Esophagus muscularis mucosa (tissue), 4 donors: ENCODE results near the gene FSCN2. TPM values are rescaled to one million over a fixed set of nuclear protein-coding genes. Genes with fewer than 3 reads are reported as not detected.
A peak's percentile ranks its signal among the peaks of the same experiment; 100 is the strongest.

Source experiments
- DNase-seq: peaks from one replicate; pipeline ENCODE4 v3.0.0-alpha.2; 2017; ENCODE audit errors: extremely low spot score
- H3K27ac ChIP-seq, 4 donors: fragments of 200-600 bp; sonication (generic); replicated peaks in 1 of 4; 1 replicate in 3 of 4; 2 replicates in 1 of 4; pipeline ENCODE4 v1.5.1; 2016 to 2019; ENCODE audit warnings: mild to moderate bottlenecking in 1 of 4
- H3K27me3 ChIP-seq, 4 donors: fragments of 200-600 bp; sonication (generic); one replicate each; pipeline versions ENCODE4 v1.5.1 to v1.6.0; 2016 to 2019
- H3K36me3 ChIP-seq, 4 donors: fragments of 200-600 bp; sonication (generic); one replicate each; pipeline ENCODE4 v1.5.1; 2016 to 2019
- H3K4me1 ChIP-seq, 4 donors: fragments of 200-600 bp; sonication (generic); one replicate each; pipeline ENCODE4 v1.5.1; 2016 to 2019
- H3K4me3 ChIP-seq, 4 donors: fragments of 200-600 bp; sonication (generic); 1 replicate in 2 of 4; 2 replicates in 2 of 4; pipeline ENCODE4 v1.5.1; 2016 to 2019; ENCODE audit warnings: mild to moderate bottlenecking in 4 of 4, moderate library complexity in 1 of 4
- H3K9me3 ChIP-seq, 4 donors: fragments of 200-600 bp; sonication (generic); 1 replicate in 3 of 4; 2 replicates in 1 of 4; pipeline ENCODE4 v1.5.1; 2016 to 2019
- CTCF ChIP-seq, 3 experiments: fragments of 200-600 bp in 2 of 3; fragments of 450-650 bp in 1 of 3; sonication (generic) in 2 of 3; IDR thresholded peaks; one replicate each; pipeline ENCODE4 v1.5.1; 2017 to 2019; ENCODE audit warnings: antibody characterized with exemption in 3 of 3, mild to moderate bottlenecking in 2 of 3, moderate library complexity in 1 of 3
- EP300 ChIP-seq: sonication (generic); formaldehyde crosslinking; IDR thresholded peaks from one replicate; pipeline ENCODE4 v1.6.1; 2017; ENCODE audit warnings: antibody characterized with exemption
- POLR2A ChIP-seq: fragments of 450-650 bp; IDR thresholded peaks from one replicate; pipeline ENCODE4 v1.6.1; 2017; ENCODE audit warnings: antibody characterized with exemption, moderate library complexity, mild to moderate bottlenecking, low read depth
- POLR2AphosphoS5 ChIP-seq, 2 donors: sonication (generic); formaldehyde crosslinking; IDR thresholded peaks; one replicate each; pipeline ENCODE4 v1.6.1; 2017; ENCODE audit warnings: antibody characterized with exemption in 2 of 2
- WGBS: methylation state at CpG from one replicate; pipeline ENCODE4 v1.1.5; 2018; 5-methylcytosine and 5-hydroxymethylcytosine counted together
- intact Hi-C: fragments of 100-400 bp; cut with DNase I; formaldehyde crosslinking; loops from one replicate; pipeline ENCODE4 v1.15.1; 2023
- total RNA-seq, 4 donors: library from RNA; depleted of rRNA; stranded (reverse); fragments of >200 nt; gene quantifications; one replicate each; pipeline versions ENCODE4 v1.1.0 to v1.2.1, GENCODE V29; 2016

Gene FSCN2
- total RNA-seq, result 1 to 10 TPM; 1.2 to 2.4 (median 1.7) TPM

GRCh38 chr17:81527591-81528383, at the start of gene FSCN2:
Gene FSCN2 (plus strand): TSS chr17:81528377. CDS start chr17:81528532, 155 bp downstream.
- intact Hi-C loops, result no loop called here
- no peak for TF ChIP-seq POLR2A
- no peak for TF ChIP-seq EP300
- TF ChIP-seq POLR2AphosphoS5 (IDR thresholded peaks at IDR 0.05), result no peak
- TF ChIP-seq CTCF (IDR thresholded peaks at IDR 0.05), result peak in 1 of 3 experiments; percentile 6
- H3K9me3 ChIP-seq, result no peaks in the 10 kb centered on the region
- no peak within 1 kb of the TSS for H3K4me3 ChIP-seq
- no peak within 1 kb of the TSS for H3K27ac ChIP-seq
- 47% methylated on average over 21 of the region's 42 CpGs for WGBS
- no peaks in the 10 kb centered on the region for H3K36me3 ChIP-seq
- peaks cover 5 to 28% (median 22%) of the 10 kb centered on the region in 4 donors for H3K4me1 ChIP-seq
- no peak for DNase-seq
- peaks cover 0 to 68% (median 46%) of the 10 kb centered on the region in 4 donors for H3K27me3 ChIP-seq

GRCh38 chr17:81479175-81480071, 48.8 kb upstream of the FSCN2 start:
- Histone ChIP-seq H3K4me3 (no peak overlapping the region), H3K27me3 (no peaks in the 10 kb centered on the region), H3K4me1 (peaks cover 33 to 49% (median 46%) of the 10 kb centered on the region in 4 donors), H3K27ac (no peak overlapping the region), H3K9me3 (no peaks in the 10 kb centered on the region), H3K36me3 (no peaks in the 10 kb centered on the region)
- 92% methylated on average over 20 of the region's 20 CpGs for WGBS
- no peak for TF ChIP-seq CTCF (IDR thresholded peaks at IDR 0.05)
- TF ChIP-seq POLR2AphosphoS5 (IDR thresholded peaks at IDR 0.05), result no peak
- no peak for TF ChIP-seq POLR2A
- no peak for TF ChIP-seq EP300
- no peak for DNase-seq
- intact Hi-C loops, result loop anchor here (5.0 kb wide), 2 partner anchors 77 to 187 kb away; no protein-coding TSS in a partner anchor

GRCh38 chr17:81480140-81481072, 47.8 kb upstream of the FSCN2 start:
- H3K4me1 ChIP-seq, result peaks cover 38 to 54% (median 51%) of the 10 kb centered on the region in 4 donors
- no peaks in the 10 kb centered on the region for H3K36me3 ChIP-seq
- H3K9me3 ChIP-seq, result no peaks in the 10 kb centered on the region
- peak overlapping the region in 2 of 4 donors; percentile 6 to 67 for H3K27ac ChIP-seq
- intact Hi-C loops, result loop anchor here (5.0 kb wide), 2 partner anchors 78 to 188 kb away; no protein-coding TSS in a partner anchor
- TF ChIP-seq EP300 (no peak), CTCF (IDR thresholded peaks at IDR 0.05) (peak in 1 of 3 experiments; percentile 24), POLR2AphosphoS5 (IDR thresholded peaks at IDR 0.05) (peak; percentile 46 to 54), POLR2A (no peak)
- peak overlapping the region; percentile 53 to 67 (median 60) for H3K4me3 ChIP-seq
- H3K27me3 ChIP-seq, result no peaks in the 10 kb centered on the region
- no peak for DNase-seq
- 70% methylated on average over 21 of the region's 21 CpGs for WGBS
